ENCODE results near the gene ARMCX2. TPM values are rescaled to one million over a fixed set of nuclear protein-coding genes. Genes with fewer than 3 reads are reported as not detected.

ARMCX2 gene
- total RNA-seq, 1 donor from 2014 or later = 72.4 TPM

Other genes starting within 250 kb of the ARMCX2 start
- gene ARMCX4, start 174.4 kb downstream of the ARMCX2 start, total RNA-seq = 16.8 and 17.5 TPM in 2 replicates
- 38.6 and 40.0 TPM in 2 replicates for gene ARMCX1, start 109.3 kb downstream of the ARMCX2 start, total RNA-seq
- 73.5 and 77.9 TPM in 2 replicates for gene ARMCX6, start 41.9 kb downstream of the ARMCX2 start, total RNA-seq
- 91.1 and 91.4 TPM in 2 replicates for gene ARMCX3, start 36.7 kb downstream of the ARMCX2 start, total RNA-seq